ENCODE data around the gene PJA2. TPM values are rescaled to one million over a fixed set of nuclear protein-coding genes. Genes with fewer than 3 reads are reported as not detected.

Gene PJA2
- polyA plus RNA-seq, 3 donors, result 141 to 159 (median 153) TPM

DNA sequence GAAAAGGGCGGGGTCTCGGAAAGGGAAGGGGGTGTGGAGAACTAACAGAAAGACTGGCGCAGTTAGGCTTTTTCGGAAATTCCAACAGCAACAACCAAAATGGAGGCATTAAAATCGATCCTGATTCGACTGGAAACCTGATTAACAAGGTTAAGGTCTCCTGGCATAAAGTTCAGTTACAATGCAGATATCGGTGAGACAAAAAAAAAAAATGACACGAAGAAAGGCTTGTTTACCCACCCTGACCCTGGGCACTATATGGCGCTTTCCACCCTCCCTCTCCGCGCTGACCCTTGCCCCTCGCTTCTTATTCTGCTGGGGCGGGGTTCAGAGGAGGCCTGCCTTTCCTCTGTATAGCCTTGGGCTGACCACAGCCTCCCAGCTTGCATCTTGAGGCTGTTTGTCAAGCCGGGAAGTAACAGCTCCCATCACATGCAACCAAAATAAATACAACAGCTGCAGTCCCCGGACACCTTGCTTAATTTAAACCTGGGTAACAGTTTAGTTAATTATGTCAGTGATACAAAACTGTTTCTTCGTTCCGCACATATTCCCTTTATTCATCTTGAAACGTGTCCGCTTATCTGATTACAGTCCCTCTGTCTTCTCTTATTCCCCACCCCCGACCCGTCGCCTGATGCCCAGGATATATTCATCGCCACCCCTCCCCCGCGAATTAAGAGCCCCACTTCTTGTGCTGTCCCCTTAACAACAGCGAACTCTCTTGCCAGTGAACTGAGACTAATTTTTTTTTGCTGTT is 795 bp upstream of the PJA2 start:
- DNase-seq (ENCODE audit: low read depth in 3 of 3, low spot score in 2 of 3), result peak; percentile 54 to 65 (median 57)

DNA sequence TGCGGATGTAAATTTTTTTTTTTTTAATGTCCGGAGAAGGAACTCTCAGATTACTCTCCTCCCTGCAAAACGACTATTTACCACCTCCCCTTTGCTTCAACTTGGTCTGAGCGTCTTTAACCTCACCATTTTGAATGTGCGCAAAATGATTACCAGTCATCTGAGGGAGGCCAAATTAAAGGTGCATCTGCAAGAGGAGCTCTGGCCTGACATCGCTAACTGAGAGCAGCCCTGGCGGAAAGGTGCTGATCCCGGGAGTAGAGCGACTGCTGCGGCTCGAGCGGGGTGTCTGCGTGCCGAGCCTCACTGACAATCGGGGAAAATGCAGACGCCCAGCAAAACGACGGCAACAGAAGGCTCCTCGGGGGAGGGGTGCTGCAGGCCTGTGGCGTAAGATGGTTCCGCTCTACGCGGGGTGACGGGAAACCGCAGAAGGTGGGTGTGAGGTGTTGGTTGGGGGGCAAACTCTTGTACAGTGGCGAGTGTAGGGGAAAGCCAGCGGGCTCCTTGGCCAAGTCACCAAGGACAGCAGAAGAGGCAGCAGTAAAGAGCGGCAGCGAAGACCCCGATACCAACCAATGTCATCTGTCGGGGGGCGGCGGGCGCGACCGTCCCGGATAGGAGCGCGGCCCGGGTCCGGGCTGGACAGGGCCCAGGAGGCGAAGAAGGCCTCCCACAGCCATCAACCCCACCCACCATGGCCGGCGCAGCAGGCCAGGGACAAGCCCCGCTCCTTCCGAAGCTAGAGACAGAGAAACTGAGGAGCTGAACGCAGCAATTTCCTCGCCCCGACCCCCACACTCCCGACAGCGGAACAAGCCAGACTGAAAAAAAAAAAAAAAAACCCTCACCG is 557 bp downstream of the PJA2 start:
- peak; percentile 55 to 64 (median 59) for DNase-seq (ENCODE audit: low read depth in 3 of 3, low spot score in 2 of 3)

DNA sequence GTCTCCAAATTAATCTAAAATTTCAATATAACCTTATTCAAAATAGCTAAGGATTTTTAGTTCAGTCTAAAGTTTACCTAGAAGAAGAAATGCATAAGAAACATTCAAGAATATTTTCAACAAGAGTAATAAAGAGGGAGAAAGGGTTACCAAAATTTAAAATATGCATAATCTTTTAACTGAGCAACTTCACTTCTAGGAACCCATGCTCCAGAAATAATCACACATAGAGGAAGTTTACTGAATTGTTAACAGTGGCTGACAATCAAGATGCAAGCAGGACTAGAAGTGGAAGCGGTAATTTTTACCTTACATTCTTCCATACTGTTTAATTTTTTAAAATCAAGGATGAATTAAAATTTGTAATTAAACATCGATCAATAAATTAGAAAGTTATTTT is 1.9 kb downstream of the PJA2 start:
- no peak for DNase-seq (ENCODE audit: low read depth in 3 of 3, low spot score in 2 of 3)

DNA sequence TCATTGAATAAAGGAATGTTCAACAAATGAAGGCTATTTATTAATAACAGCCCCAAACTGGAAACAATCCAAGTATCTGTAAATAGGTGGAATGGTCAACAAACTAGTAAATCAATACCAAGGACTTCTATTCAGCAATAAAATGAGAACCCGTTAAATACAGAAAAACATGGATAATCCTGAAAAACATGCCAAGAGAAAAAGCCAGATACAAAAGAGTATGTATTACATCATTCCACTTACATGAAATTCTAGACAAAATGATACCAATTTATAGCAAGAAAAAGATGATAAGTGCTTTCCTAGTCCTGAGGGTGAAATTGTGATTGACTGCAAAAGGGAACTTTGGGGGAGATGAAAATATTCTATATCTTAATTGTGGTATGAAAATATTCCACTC is 3.1 kb downstream of the PJA2 start:
- no peak for DNase-seq (ENCODE audit: low read depth in 3 of 3, low spot score in 2 of 3)

DNA sequence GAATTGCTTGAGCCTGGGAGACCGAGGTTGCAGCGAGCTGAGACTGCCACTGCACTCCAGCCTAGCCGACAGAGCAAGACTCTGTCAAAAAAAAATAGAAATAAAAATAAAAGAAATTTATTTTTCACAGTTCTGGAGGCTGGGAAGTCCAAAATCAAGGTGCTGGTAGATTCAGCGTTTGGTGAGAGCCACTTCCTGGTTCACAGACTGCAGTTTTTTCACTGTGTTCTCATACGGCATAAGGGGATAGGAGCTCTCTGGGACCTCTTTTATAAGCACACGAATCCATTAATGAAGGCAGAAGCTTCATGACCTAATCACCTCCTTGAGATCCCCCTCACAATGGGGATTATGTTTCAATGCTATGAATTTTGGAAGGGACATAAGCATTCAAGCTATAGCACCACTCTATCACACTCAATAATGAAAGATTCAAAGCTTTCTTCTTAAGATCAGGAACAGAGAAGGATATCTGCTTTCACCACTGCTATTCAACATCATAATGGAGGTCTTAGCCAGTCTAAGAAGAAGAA is 5.3 kb downstream of the PJA2 start:
- no peak for DNase-seq (ENCODE audit: low read depth in 3 of 3, low spot score in 2 of 3)

DNA sequence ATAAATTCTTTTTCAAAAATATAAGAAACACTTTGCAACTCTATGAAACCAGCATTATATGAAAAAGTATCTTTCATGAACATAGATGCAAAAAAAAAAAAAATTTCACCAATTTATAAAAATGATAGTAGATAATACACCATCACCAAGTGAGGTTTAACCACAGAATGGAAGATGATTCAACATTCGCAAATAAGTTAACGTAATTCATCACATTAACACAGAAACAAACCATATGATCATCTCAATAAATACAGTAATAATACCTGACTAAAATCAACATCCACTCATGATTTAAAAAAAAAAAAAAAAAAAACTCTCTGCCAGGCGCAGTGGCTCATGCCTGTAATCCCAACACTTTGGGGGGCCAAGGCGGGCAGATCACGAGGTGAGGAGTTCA is 6.3 kb downstream of the PJA2 start:
- no peak for DNase-seq (ENCODE audit: low read depth in 3 of 3, low spot score in 2 of 3)

DNA sequence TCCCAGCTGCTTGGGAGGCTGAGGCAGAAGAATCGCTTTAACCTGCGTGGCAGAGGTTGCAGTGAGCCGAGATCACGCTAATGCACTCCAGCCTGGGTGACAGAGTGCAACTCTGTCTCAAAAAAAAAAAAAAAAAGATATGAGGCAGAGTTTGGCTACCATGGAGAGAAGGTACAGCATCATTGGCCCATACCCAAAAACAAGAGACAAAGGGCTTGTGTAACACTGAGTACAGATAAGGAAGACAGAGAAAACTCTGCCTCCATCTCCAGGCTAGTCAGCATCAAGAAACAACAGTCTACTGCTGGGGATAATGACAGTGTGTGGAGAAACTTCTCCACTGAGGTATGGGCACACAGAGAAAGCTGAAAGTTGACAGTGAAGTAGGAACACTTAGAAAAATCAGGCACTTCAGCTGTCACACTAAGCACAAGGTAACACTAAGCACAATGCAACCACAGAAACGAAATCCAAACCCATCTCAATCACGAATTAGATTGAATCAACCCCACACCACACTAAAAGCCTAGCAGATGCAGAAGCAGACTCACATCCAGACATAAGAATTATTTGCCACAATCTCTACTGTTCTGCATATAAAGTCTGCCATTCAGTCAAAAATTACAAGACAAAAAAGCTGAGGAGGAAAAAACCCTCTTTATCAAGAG is 10.5 kb downstream of the PJA2 start:
- no peak for DNase-seq (ENCODE audit: low read depth in 3 of 3, low spot score in 2 of 3)

DNA sequence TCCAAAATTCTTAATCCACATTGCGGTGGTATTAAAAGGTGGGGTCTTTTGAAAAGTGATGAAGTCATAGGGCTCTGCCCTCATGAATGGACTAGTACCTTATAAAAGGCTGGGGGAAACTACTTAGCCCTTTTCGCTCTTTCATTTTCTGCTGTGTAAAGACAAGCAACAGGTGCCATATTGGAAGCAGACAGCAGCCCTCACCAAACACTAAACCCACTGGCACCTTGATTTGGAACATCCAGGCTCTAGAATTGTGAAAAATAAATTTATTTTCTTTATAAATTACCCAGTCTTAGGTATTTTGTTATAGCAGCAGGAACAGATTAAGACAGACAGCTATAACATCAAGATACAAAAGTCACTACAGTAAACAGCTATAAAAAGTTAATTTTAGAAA is 12.8 kb downstream of the PJA2 start:
- no peak for DNase-seq (ENCODE audit: low read depth in 3 of 3, low spot score in 2 of 3)

DNA sequence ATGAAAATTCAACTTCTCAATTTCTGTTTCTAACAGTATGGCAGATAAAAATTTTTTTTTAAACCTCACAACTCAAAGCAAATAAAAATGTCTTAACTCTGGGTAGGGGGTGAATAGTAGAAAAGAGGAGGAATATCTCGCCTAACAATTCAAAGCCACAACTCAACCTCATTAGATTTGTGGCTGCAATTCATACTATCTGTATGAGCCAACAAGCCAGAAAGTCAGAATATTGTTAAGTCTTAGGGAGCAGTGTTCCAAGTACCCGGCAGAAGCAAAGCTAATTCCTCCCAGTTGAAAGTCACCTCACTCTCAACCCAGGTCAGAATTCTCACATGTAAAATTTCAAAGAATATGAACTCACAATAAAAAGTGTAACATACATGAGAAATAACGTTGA is 15.0 kb downstream of the PJA2 start:
- DNase-seq (ENCODE audit: low read depth in 3 of 3, low spot score in 2 of 3), result no peak

DNA sequence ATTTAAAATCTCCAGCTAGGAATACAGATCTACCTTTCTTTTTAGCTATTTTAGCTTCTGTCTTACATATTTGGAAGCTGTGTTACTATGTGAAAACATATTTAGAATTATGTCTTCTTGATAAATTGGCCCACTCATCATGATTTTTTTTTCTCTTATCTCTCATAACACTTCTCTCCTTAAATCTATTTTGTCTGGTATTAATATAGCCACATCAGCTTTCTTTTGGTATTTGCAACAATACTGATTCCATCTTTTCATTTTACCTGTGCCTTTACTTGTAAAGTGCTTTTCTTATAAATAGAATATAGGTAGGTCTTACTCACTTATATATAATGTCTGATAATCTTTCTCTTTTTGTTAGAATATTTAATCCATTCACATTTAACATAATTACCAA is 19.6 kb downstream of the PJA2 start:
- DNase-seq (ENCODE audit: low read depth in 3 of 3, low spot score in 2 of 3), result no peak

DNA sequence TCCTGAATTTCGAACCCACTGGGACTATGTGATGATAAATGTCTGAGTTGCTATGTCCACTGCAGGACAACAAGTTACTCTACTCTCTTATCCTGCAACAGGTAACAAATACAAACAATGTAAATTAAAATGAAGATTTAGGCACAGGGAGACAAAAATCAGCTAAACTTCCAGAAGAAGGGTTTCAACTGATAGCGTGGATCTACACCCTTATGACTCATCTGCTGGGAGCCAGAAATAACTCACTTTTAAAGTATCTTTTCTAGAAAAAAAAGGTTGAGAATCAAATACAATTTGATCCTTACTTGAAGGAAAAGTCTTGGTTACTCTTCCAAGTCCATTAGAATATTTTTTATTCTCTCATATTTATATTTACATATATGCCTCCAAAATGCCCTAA is 21.4 kb downstream of the PJA2 start:
- no peak for DNase-seq (ENCODE audit: low read depth in 3 of 3, low spot score in 2 of 3)

DNA sequence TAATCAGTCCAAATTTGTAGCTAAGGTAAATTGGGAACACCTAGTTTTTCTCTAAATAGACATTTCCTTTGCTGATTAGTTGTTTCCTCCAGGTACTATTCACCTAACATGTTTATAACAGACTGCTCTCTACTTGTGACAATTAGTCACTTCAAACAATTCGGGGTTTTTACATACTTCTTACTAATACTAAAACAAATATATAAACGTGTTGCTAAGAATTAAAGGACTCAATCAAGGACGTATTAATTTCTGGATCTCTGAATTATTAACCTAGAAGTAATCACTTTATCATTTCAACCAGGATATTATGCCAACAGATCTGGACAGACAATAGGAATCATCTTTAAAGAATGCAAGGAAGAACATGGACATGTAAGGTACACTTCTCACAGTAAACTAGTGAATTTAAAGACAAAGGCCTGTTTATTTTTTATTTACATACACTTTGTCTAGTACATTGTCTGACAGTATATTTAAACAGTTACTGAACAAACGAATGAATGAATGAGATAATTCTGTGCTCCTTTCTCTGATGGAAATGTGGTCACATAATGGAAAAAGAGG is 22.3 kb downstream of the PJA2 start:
- DNase-seq (ENCODE audit: low read depth in 3 of 3, low spot score in 2 of 3), result no peak

DNA sequence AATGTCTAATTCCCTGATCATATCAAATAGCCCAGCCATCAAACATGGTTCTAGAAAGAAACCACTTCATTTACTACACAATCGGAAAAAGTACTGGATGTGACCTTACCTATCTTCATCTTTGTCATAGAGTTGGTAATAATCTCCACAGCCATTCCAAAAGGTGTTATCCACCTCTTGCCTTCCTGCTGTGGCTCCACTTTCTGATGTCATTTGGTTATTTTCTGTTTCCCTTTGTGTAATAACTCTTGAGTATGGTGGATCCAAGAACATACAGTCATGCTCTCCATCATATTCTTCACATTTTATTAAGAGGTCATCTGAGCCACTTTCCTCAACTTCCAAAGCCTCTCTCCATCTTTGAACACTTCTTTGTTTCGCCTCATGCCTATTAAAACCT is 31.7 kb downstream of the PJA2 start:
- DNase-seq (ENCODE audit: low read depth in 3 of 3, low spot score in 2 of 3), result no peak

DNA sequence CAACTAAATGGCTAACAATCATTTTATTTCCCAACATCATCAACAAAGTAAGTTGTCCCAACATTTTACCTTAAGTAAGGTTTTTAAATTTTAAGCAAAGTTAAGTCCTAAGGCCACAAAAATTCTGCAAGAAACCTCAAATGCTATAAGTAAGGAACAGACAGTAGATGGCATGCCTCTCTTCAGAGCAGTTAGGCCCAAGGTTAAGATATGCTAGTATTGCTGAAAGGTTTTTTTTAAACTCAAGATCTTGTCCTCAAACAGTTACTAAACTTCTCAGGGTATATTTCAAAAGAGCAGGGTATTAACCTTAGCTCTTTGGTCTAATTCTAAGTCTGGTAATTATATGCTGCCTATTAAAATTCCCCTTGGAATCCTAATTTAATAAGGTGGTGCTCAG is 35.1 kb downstream of the PJA2 start:
- no peak for DNase-seq (ENCODE audit: low read depth in 3 of 3, low spot score in 2 of 3)

DNA sequence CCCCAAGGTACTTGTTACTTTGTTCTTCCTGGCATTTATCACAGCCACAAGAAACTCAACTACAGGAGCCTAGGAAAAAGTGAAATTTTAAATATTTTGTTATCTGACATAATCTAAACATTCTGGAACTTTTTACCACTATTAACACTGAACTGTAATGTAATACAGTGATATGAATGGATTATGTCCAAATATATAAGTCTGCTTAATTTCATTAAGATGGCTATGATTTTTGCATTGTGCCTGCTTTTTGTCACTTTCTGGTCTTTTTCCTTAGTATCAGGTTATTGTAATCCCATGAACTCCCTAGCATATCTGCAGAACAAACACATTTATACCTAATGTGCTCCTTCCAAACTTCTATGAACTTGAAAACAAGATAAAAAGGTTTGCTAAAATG is 35.8 kb downstream of the PJA2 start:
- no peak for DNase-seq (ENCODE audit: low read depth in 3 of 3, low spot score in 2 of 3)

DNA sequence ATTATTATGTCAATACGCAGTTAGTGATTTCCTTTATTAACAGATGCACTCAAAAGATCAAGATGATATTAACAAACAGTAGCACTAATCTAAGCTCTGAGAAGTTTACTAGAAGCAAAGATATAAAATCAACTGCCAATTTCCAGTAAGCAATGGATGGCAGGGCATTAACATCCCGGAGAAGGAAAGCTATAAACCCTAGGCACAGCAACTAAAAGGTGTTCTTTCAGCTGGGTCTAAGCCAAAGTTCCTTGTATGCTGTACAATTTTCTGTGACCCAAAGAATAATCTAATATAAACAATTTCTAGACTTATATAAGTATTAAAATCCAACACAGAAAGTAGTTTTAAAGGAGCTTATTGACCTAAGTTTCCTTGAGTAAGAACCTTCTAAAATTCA is 39.4 kb downstream of the PJA2 start:
- DNase-seq (ENCODE audit: low read depth in 3 of 3, low spot score in 2 of 3), result no peak

DNA sequence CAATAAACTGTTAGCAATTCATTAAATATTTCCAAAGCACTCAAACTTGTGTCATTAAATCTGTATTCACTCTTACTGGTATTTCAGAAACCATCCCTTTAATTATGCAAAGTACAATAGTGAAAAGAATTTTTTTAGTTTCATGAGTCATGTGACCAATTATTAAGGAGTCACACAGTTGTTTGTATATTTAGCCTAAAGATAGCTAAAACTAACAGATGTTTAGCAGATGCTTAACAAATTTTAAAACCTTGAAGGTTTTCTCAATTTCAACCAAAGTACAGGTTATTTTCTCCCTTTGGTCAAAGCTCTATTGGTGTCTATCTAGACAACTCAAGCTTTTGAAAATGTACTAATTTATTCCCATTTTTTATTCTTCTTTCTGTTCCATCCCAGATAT is 44.1 kb downstream of the PJA2 start:
- no peak for DNase-seq (ENCODE audit: low read depth in 3 of 3, low spot score in 2 of 3)

DNA sequence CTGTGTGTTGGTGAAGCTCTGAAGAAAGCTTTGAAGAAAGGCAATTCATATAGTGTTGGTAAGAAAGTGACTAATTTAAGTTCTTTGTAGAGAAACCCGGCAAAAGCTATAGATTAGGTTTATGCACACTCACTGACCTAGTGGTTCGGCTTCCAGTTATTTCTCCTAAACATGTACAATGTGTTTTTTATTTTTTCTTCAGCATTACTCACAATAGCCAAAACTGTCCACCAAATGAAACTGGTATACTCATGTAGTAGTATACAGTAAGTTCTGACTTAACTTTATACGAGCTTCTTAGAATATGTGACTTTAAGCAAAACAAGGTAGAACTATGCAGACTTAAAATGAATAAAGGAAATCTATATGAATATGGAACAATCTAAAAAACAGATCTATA is 44.8 kb downstream of the PJA2 start:
- DNase-seq (ENCODE audit: low read depth in 3 of 3, low spot score in 2 of 3), result no peak

DNA sequence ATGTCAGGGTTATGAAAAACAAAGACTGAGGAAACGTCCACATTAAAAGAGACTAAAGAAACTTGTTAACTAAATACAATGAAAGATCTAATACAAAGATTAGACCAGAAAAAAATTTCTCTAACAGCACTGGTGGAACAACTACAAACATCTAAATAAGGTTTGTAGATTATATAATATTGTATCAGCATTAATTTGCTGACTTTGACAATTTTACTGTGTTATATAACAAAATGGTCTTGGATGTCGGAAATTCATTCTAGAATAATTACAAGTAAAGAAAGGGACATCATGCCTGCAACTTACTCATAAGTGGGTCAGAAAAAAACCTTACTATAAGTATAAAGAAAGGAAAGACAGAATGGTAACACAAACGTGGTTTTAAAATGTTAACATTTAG is 50.1 kb downstream of the PJA2 start:
- no peak for DNase-seq (ENCODE audit: low read depth in 3 of 3, low spot score in 2 of 3)

DNA sequence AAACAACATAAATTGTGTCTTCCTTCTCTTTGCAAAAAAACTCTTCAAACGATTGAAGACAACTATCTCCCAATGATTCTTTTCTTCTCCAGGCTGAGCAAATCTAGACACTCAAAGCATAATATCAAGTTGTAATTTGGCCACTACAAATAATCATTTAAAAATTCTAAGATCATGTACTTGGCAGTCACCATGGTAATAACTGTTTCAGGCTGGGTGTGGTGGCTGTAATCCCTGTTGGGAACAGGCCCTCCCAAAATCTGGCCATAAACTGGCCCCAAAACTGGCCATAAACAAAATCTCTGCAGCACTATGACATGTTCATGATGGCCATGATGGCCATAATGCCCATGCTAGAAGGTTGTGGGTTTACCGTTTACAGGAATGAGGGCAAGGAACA is 52.0 kb downstream of the PJA2 start:
- no peak for DNase-seq (ENCODE audit: low read depth in 3 of 3, low spot score in 2 of 3)

DNA sequence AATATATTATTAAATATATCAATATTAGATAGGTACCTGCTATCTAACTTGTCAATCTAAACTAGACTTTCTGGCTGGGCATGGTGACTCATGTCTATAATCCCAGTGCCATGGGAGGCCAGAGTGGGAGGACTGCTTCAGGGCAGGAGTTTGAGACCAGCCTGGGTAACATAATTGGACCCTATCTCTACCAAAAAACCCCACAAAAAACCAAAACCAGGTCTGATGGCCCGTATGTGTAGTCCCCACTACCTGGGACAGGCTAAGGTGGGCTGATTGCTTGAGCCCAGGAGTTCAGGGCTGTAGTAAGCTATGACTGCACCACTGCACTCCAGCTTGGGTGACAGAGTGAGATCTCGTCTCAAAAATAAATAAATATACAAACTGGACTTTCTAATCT is 55.0 kb downstream of the PJA2 start:
- DNase-seq (ENCODE audit: low read depth in 3 of 3, low spot score in 2 of 3), result peak in 1 of 3 donors; percentile 15

Data from right renal cortex interstitium (tissue), 3 donors.